GM18517 (cell line): ENCODE results near the gene OR56A3.

Experiments used
- ATAC-seq: cut with Tn5 transposase; IDR thresholded peaks from one replicate; pipeline ENCODE4 v1.9.1; 2021; ENCODE audit warnings: mild to moderate bottlenecking, moderate library complexity; ENCODE audit not compliant: unreplicated experiment

Gene OR56A3

GRCh38 chr11:5968394-5968793 lies 26.3 kb downstream of the OR56A3 start, which contains the start of gene OR56A5:
TSS of gene OR56A5 (minus strand) at chr11:5968494. CDS start at chr11:5968494, 0 bp downstream.
- ATAC-seq = no peak

- no peak for ATAC-seq
Observed at GRCh38 chr11:5973530-5973929, 31.5 kb downstream of the OR56A3 start.

DNA sequence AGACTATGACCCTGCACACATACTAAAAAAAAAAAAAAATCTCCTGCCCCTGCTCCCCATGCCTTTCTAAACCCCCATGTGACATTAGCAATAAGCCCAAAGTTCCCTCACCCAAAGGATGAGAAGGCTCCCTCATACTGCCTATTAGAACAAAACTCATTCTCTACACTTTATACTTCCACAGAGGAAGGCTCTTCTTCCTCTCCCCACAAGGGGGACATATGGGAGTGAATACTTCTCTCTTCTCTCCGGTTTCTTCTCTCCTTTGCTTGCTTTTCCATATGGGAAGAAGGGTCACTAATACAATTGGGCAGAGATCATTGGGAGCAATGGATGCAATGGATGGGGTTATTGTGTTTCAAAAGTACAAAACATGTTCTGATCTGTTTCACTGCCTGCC lies 41.4 kb downstream of the OR56A3 start:
- no peak for ATAC-seq

GRCh38 chr11:5986885-5987284 lies 44.8 kb downstream of the OR56A3 start, which contains the start of gene OR52L1:
TSS of gene OR52L1 (minus strand) at chr11:5986985. CDS start at chr11:5986930, 55 bp downstream.
- ATAC-seq = no peak

GRCh38 chr11:5989203-5989602 lies 47.2 kb downstream of the OR56A3 start:
- ATAC-seq = no peak

GRCh38 chr11:5992150-5992549 lies 50.1 kb downstream of the OR56A3 start:
- no peak for ATAC-seq

- ATAC-seq = no peak
Observed at GRCh38 chr11:5992604-5993251, 50.7 kb downstream of the OR56A3 start.

DNA sequence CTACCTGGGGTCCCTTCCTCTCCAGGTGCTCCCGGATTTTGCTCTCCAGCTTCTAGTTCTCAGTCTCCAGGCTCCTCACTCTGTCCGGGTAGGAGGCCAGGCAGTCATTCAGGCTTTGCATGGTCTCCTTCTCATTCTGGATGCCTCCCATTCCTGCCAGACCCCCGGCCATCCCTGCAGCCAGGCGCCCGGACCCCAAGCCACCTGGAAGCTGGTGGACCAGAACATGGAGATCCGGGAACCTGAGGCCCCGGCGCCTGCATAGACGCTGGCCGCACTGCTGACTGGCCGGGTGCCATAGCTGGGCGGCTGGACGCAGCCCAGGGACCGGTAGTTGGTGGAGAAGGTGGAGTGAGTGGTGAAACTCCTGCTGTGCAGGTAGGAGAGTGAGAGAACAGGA lies 52.7 kb downstream of the OR56A3 start:
- no peak for ATAC-seq
